MM.1S (cell line): ENCODE results near the gene OOSP1.

Experiments
- DNase-seq: peaks from one replicate; pipeline ENCODE4 v3.0.0-alpha.2; 2015
- H2AFZ ChIP-seq: fragments of 300-600 bp; sonication (generic); 2 replicates; pipeline ENCODE4 v1.6.0; 2016; ENCODE audit warnings: antibody characterized with exemption, low read length
- H3F3A ChIP-seq: fragments of 300-600 bp; sonication (generic); 2 replicates; pipeline ENCODE4 v1.6.1; 2016; ENCODE audit warnings: mild to moderate bottlenecking, antibody characterized with exemption, low read length, moderate library complexity, mixed read lengths; ENCODE audit not compliant: insufficient read depth
- H3K27ac ChIP-seq: fragments of 300-600 bp; sonication (generic); 2 replicates; pipeline ENCODE4 v1.5.1; 2016; ENCODE audit warnings: mild to moderate bottlenecking, low read length
- H3K27me3 ChIP-seq: fragments of 300-600 bp; sonication (generic); replicated peaks from 2 replicates; pipeline ENCODE4 v1.6.0; 2016; ENCODE audit warnings: low read length; ENCODE audit not compliant: insufficient read depth
- H3K36me3 ChIP-seq: fragments of 300-600 bp; sonication (generic); replicated peaks from 2 replicates; pipeline ENCODE4 v1.6.1; 2016; ENCODE audit warnings: mild to moderate bottlenecking, low read length, mixed read lengths; ENCODE audit not compliant: insufficient read depth
- H3K4me1 ChIP-seq: fragments of 300-600 bp; sonication (generic); 2 replicates; pipeline ENCODE4 v1.6.1; 2016; ENCODE audit warnings: low read length, mixed read lengths
- H3K4me2 ChIP-seq: fragments of 300-600 bp; sonication (generic); 2 replicates; pipeline ENCODE4 v1.6.0; 2016; ENCODE audit warnings: low read depth, low read length
- H3K4me3 ChIP-seq: fragments of 300-600 bp; sonication (generic); 2 replicates; pipeline ENCODE4 v1.5.1; 2016; ENCODE audit warnings: low read length, mixed read lengths
- H3K79me2 ChIP-seq: fragments of 300-600 bp; sonication (generic); 2 replicates; pipeline ENCODE4 v1.6.1; 2016; ENCODE audit warnings: mixed run types, low read length, mixed read lengths
- H3K9ac ChIP-seq: fragments of 300-600 bp; sonication (generic); 2 replicates; pipeline ENCODE4 v1.6.1; 2016; ENCODE audit warnings: low read length, mixed read lengths
- H3K9me2 ChIP-seq: fragments of 300-600 bp; sonication (generic); replicated peaks from 2 replicates; pipeline ENCODE4 v1.6.1; 2016; ENCODE audit warnings: mild to moderate bottlenecking, low read length, mixed read lengths; ENCODE audit not compliant: insufficient read depth
- H3K9me3 ChIP-seq: fragments of 300-600 bp; sonication (generic); replicated peaks from 2 replicates; pipeline ENCODE4 v1.6.1; 2016; ENCODE audit warnings: mild to moderate bottlenecking, low read length, mixed read lengths; ENCODE audit not compliant: insufficient read depth
- H4K20me1 ChIP-seq: fragments of 300-600 bp; sonication (generic); 2 replicates; pipeline ENCODE4 v1.6.1; 2016; ENCODE audit warnings: mild to moderate bottlenecking, low read length, moderate library complexity, mixed read lengths; ENCODE audit not compliant: insufficient read depth
- EZH2 ChIP-seq: fragments of 300-600 bp; sonication (generic); optimal IDR thresholded peaks from 2 replicates; pipeline ENCODE3; 2017; ENCODE audit warnings: low read depth, mild to moderate bottlenecking, antibody characterized with exemption, low read length, mixed read lengths
- EZH2phosphoT487 ChIP-seq: fragments of 300-600 bp; sonication (generic); IDR thresholded peaks from 2 replicates; pipeline ENCODE4 v1.6.1; 2018; ENCODE audit warnings: antibody characterized with exemption, low read length
- TF ChIP-seq, protein P1 (sequence below): fragments of 300-600 bp; sonication (generic); IDR thresholded peaks from 2 replicates; pipeline ENCODE4 v1.5.1; 2016; ENCODE audit warnings: antibody characterized with exemption, low read length, mixed read lengths

OOSP1 gene

DNA sequence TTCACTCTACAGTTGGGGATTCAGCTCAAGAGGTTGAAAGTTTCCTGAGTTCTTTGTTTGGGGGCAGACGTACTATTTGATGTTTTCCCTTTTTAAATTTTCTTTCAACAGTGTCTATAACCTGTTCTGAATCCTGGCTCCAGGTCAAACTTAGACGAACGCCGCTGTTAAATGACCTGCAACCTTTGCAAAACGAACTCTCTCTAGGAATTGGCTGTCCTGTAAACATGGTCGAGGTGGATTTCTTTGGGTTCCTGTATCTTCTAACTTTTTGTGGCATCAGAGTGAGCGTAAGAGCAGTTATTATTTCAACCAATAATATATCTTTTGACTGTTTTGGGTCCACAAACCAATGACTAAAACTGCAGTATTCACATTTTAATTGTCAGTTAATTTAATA lies 27.2 kb downstream of the OOSP1 start:
- Histone ChIP-seq H3K27me3 (no peaks in the 10 kb centered on the region), H3K79me2 (no peaks in the 10 kb centered on the region), H3K9me3 (no peaks in the 10 kb centered on the region), H3K9me2 (no peaks in the 10 kb centered on the region), H3K4me2 (no peak overlapping the region), H3K36me3 (no peaks in the 10 kb centered on the region), H3F3A (no peaks in the 10 kb centered on the region), H3K4me1 (no peaks in the 10 kb centered on the region), H4K20me1 (no peaks in the 10 kb centered on the region), H3K4me3 (no peak overlapping the region), H3K9ac (no peak overlapping the region), H3K27ac (no peak overlapping the region), H2AFZ (no peak overlapping the region)
- DNase-seq = no peak
- TF ChIP-seq, protein P1, sequence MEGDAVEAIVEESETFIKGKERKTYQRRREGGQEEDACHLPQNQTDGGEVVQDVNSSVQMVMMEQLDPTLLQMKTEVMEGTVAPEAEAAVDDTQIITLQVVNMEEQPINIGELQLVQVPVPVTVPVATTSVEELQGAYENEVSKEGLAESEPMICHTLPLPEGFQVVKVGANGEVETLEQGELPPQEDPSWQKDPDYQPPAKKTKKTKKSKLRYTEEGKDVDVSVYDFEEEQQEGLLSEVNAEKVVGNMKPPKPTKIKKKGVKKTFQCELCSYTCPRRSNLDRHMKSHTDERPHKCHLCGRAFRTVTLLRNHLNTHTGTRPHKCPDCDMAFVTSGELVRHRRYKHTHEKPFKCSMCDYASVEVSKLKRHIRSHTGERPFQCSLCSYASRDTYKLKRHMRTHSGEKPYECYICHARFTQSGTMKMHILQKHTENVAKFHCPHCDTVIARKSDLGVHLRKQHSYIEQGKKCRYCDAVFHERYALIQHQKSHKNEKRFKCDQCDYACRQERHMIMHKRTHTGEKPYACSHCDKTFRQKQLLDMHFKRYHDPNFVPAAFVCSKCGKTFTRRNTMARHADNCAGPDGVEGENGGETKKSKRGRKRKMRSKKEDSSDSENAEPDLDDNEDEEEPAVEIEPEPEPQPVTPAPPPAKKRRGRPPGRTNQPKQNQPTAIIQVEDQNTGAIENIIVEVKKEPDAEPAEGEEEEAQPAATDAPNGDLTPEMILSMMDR = no peak
- no peak for TF ChIP-seq EZH2phosphoT487
- no peak for TF ChIP-seq EZH2

DNA sequence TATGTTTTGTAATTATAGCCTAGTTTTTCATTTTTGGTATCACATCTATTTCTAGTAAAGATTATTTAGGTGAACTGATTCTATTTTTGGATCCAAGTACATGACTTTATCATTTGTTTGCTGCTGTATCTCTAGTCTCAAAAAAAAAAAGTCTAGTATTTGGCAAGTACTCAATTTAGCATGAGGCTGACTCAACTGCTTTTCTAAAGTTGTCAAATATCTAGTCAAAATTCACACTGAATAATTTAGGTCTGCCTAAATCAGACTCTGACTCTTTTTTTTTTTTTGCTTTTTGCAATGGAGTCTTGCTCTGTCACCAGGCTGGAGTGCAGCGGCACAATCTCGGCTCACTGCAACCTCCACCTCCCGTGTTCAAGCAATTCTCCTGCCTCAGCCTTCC lies 28.0 kb downstream of the OOSP1 start:
- H3K9ac ChIP-seq = no peak overlapping the region
- H3K9me2 ChIP-seq = no peaks in the 10 kb centered on the region
- no peaks in the 10 kb centered on the region for H4K20me1 ChIP-seq
- TF ChIP-seq, protein P1 = no peak
- TF ChIP-seq EZH2 (no peak), EZH2phosphoT487 (no peak)
- no peaks in the 10 kb centered on the region for H3K27me3 ChIP-seq
- H2AFZ ChIP-seq = no peak overlapping the region
- no peaks in the 10 kb centered on the region for H3K36me3 ChIP-seq
- no peak overlapping the region for H3K4me3 ChIP-seq
- no peaks in the 10 kb centered on the region for H3F3A ChIP-seq
- no peak overlapping the region for H3K4me2 ChIP-seq
- no peak overlapping the region for H3K27ac ChIP-seq
- H3K9me3 ChIP-seq = no peaks in the 10 kb centered on the region
- no peaks in the 10 kb centered on the region for H3K4me1 ChIP-seq
- H3K79me2 ChIP-seq = no peaks in the 10 kb centered on the region
- DNase-seq = no peak

DNA sequence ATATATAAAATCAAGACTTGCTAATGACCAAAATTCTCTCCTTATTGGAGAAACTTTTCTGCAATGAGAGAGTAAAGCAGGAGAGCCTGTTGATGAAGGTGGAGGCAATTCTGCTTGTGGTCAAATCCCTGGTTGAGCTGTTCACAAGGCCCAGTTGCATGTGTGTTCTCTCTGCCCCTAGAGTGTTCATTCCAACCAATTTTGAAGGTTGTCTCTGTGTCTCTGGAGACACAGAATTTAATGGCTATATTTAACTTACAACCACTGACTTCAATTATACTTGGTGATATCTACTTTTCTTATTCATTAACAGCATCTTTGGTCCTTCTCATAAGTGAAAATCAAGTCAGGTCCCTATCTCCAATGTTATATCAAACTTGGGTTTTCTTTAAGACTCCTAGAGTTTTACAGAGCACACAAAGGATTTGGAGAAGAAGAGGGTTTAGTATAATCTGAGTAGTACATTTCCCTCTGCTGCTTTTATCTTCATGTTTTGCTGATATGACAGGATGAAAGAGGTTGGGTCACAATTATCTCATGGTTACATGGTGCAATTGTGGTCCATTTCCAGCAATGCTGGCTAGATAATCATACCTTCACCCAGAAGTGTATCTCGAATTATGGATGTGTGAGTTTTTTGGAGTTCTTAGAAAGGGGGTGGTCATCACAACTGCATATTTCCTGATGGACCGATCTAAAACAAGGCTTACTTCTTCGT lies 29.6 kb downstream of the OOSP1 start:
- Histone ChIP-seq H4K20me1 (no peaks in the 10 kb centered on the region), H3K36me3 (no peaks in the 10 kb centered on the region), H3K27ac (no peak overlapping the region), H2AFZ (no peak overlapping the region), H3K4me1 (no peaks in the 10 kb centered on the region), H3K9ac (no peak overlapping the region), H3K27me3 (no peaks in the 10 kb centered on the region), H3K4me3 (no peak overlapping the region), H3K79me2 (no peaks in the 10 kb centered on the region), H3K9me2 (no peaks in the 10 kb centered on the region), H3K4me2 (no peak overlapping the region), H3F3A (no peaks in the 10 kb centered on the region), H3K9me3 (no peaks in the 10 kb centered on the region)
- no peak for DNase-seq
- TF ChIP-seq EZH2 (no peak), EZH2phosphoT487 (no peak)
- TF ChIP-seq, protein P1 = no peak
